GM21825 (cell line): Measurements from ENCODE around the gene TTC33.
A peak's percentile ranks its signal among the peaks of the same experiment; 100 is the strongest.
"Not testable (repeated sequence)": the region's sequence is repeated elsewhere in the genome, so short reads cannot be mapped to it uniquely, and the experiment has no call there.

Source experiments
- ATAC-seq: cut with Tn5 transposase; IDR thresholded peaks from one replicate; pipeline ENCODE4 v1.9.1; 2021; ENCODE audit warnings: mild to moderate bottlenecking, moderate library complexity; ENCODE audit not compliant: unreplicated experiment

The TTC33 gene

DNA sequence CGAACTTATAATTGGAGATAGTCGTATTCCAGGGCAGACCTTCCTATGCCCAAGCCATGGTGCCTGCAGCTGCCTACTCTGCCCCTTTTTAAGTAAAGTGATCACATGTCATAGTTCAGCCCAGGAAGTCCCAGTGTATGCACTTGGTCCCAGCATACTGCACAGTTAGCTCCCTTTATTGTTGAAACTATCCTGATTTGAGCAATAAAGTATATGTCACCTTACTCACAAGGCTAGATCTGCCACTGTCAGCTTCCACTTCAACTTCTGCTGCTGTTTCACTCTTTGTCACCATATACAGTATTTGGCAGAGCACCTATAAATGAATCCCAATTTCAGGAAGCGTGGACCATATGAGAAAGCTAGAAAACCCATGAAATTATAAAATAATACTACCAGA, 179.8 kb downstream of the TTC33 start:
- no peak for ATAC-seq

DNA sequence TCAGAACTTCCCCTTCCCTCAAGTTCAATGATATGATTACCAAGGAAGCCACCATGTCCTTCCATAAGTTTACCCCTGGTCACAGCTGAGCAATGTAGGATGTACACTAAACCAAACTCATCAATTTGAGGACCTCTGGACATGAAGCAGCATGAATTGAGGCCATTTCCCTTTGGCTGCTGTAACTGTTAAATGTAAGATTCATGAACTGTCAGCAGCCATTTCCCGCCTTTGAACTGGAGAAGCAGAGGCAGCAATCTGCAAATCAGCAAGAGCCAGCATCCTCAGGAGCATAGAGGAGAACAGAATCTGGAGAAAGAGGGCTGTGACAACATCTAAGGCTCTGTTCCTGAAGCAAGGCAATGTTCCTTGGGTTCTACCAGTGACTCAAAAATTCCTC, 180.3 kb downstream of the TTC33 start:
- no peak for ATAC-seq

DNA sequence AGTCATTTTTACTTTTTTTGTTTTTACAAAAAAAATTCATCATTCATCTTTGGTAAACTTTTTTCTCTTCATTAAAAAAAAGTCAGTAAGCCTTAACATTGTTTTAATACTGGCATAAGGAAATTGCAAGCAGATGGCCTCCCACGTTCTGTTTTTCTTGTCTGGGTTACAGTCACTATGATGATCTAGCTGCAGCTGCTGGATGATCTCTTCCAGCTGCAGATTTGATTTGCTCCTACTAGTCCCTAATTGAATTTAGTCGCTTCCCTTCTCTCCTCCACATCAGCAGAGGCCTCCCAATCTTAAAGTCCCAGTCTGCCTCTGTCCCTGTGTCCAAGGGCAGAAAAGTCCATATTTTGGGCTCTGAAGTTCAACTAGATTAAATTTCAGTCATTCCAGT, 182.8 kb downstream of the TTC33 start:
- no peak for ATAC-seq

DNA sequence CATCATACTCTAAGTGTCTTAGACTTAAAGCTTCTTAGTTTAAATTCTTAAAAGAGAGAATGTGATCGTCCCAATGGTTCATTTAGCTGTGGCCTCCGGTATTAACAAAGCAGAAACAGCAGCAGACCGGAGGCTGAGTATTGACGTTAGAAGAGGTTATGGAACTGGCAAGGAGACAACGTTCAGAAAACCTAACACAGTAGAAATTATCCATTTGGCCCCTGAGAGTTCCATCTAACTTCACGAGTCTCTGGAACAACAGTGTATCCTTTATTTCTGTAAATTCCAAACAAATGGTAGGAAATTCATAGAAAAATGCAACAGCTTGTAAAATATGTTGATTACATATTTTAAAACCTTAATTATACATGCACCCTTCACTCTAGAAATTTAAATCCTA, 183.4 kb downstream of the TTC33 start:
- no peak for ATAC-seq

DNA sequence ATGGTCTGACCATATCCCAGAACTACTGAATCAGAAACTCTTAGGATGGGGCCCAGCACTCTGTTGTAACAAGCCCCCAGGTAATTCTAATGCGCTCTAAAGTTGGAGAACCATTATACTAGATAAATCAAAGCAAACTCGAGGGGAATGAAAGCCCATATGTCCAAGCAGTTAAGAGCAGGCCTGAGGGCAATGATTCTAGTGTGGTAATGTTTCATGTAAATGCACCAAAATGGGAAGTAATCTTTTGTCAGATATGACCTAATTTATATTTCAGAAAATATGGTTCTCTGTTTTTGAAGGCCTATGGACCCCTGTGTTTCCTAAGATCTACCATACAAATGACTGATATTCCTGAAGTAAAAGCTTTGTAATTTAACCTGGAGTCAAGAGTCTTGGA, 184.0 kb downstream of the TTC33 start:
- no peak for ATAC-seq

DNA sequence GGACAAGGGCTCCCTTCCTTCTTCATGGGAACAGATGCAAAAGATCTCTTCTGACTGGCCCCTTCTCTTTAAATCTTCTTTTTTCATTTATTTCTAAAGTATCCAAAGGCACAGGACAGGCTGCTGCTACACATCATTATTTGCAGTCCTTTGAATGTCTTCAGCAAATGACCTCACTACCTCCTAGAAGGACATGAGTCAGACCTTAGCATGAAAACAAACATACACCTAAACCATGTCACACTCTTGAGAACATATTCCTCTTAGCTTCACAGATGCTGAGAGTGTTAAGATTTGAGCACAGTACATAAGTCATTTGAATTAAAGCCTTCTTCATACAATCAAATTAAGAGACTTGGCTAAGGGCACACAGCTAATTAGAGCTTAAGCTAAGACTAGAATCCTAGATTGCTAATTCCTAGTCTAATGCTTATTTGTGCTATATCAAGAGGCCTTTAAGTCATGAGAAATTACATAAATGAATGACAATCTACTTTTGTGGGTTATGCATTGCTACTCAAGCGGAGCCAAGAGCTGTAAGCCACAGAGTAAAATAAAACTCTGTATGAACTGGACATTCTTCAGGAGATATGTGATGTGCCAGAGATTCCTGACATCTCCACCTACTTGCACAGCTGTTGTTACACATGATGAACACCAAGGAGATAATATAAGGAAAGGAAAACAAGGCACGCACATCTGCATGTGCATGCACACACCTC, 185.2 kb downstream of the TTC33 start:
- ATAC-seq: peak; percentile 86

DNA sequence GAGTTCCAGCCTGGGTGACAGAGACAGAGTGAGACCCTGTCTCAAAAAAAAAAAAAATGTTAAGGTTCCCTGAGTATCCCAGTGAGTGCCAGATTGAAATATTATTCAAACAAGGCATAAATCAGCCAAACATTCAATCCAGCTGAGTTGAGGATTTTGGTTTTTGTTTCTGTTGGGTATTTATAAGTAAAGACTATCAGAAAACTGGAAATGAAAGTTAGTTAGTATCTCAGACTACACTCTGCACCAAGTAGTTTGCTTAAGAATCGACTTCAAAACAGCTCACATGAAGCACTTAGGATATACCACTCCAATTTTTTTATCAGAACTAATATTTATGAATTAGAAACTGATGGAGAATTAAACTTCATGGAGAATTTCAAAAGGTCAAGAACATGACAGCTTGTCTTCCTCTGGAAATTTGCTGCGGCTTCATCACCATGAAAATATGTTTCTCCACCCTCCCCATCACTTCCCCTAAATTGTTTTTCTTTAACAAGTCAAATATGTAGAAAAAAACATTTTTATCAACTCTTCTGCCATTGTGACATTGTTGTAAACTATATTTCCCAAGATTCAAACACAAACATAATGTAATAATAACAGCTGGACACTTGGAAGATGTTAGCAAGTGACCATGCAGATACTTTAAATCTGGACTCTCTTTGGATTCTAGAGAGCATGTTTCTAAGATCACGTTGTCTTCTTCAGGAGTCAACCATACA, 186.1 kb downstream of the TTC33 start:
- ATAC-seq: no peak

DNA sequence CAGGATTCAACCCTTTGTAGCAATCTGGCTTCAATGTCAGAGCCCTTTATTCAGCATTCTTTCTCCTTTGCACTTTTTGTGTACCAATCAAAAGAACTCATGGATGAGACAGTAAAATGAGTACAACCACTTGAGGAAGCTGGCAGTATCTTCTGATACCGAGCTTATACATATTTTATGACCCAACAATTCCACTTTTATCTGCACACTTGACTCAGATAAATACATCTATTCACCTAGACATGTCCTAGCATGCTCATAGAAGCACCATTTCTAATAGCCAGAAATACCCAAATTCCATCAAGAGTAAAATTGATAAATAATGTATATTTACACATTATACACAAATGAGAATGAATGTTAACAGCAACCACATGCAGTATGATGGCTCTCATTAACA, 187.2 kb downstream of the TTC33 start:
- no peak for ATAC-seq

DNA sequence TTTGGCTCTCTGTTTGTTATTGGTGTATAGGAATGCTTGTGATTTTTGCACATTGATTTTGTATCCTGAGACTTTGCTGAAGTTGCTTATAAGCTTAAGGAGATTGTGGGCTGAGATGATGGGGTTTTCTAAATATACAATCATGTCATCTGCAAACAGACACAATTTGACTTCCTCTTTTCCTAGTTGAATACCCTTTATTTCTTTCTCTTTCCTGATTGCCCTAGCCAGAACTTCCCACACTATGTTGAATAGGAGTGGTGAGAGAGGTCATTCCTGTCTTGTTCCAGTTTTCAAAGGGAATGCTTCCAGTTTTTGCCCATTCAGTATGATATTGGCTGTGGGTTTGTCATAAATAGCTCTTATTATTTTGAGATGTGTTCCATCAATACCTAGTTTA, 192.6 kb downstream of the TTC33 start:
- not testable (repeated sequence) for ATAC-seq

DNA sequence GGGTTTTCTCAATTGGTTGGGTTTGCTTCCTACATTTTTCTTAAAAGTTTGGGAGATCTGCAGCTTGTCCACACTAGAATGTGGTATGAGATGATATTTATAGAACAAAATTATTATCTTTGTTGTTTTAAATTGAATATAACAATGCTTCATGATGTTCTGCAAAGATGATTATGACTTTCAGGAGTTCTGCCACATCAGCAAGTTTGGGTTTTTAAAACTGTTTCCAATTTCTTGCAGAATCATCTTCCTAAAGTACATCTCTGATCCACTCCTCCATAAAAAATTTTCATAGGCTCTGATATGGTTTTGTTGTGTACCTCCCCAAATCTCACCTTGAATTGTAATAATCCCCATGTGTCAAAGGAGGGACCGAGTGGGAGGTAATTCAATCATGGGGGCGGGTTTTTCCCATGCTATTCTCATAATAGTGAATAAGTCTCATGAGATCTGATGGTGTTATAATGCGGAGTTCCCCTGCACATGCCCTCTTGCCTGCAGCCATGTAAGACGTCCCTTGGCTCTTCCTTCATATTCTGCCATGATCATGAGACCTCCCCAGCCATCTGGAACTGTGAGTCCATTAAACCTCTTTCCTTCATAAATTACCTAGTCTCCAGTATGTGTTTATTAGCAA, 195.2 kb downstream of the TTC33 start:
- no peak for ATAC-seq

DNA sequence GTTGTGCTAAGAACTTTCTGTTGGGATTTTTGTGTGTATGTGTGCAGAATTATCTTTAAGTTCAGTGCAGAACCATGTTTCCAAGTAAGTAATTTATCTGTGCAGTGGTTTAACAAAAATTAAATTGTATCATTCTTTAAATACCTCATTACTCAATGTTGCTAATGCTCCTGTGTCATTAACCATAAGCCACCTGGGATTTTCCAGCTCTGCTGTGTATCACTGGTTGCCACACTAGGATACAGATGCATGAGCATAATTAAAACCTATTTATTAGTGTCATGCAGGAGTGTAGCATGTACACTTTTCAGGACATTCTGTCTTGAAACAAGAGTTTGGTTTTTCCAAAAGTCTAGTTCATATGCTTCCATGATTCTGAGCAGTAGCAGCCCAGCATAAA, 196.5 kb downstream of the TTC33 start:
- no peak for ATAC-seq

DNA sequence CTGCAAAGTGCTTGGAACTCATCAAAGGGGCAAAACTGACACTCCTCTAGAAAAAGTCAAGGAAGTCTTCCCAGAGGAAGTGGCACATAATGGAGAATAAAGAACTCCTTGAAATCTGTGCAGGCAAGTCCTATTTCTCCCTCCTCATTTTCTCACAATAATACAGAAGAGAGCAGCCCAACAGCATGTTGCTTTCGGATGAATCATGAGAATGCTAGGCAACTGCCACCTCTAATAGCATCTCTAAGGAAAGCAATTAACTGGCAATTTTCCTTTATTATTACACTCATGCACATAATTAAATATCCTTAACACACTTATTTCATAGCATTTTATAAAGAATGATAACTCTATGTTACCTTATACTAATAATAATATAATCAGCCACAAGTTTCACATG, 198.3 kb downstream of the TTC33 start:
- ATAC-seq: no peak

DNA sequence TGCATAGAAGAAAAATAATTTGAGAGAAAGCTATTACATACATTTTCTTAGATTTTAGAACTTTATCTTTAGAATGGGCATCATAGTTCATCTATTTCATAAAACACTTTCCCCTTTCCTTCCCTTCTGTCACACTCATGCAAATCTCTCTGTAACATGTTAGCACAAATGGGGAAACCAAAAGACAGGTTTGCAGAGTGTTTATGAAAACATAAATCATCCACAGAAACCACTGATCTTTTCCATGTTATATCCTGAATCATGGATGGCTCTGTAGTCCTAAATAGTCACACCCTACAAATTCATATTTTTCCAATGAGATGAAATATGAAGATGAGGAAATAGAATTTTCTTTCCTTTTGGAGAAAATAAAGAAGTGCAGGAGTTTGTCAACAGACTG, 198.9 kb downstream of the TTC33 start:
- ATAC-seq: no peak

DNA sequence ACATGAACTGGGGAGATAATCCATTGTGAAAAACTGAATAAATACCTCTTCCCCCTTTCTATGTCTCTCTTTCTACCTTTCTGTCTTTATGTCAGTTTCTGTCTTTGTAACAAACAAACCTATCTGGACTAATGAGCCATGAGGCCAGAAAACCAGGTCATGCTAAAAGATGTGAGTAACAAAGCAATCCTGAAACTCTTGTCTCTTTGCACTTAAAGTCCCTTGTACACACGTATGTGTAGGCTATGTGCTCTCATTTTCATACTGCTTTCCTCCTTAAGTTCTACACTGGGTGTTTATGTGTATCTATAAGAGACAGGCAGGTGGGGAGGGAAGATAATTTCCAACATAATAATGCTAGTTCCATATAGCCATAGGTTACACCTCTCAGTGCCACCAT, 199.9 kb downstream of the TTC33 start:
- no peak for ATAC-seq

DNA sequence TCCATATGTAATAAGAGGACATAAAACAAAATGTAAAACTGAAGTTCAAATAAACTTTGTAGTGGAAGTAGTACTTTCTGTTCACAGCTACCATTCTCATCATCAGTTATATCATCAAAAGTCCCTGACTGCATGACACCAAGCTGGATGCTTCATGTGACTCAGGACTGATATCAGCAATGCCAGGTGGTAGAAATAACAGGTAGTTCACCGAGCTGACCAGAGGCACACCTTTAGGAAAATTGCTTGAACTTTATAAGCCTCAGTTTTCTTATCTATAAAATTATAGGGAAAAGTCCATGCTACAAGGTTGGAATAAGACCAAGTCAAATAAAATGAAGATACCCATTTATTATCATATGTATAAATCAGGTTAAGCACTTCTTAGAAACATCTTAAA, 200.9 kb downstream of the TTC33 start:
- ATAC-seq: no peak

DNA sequence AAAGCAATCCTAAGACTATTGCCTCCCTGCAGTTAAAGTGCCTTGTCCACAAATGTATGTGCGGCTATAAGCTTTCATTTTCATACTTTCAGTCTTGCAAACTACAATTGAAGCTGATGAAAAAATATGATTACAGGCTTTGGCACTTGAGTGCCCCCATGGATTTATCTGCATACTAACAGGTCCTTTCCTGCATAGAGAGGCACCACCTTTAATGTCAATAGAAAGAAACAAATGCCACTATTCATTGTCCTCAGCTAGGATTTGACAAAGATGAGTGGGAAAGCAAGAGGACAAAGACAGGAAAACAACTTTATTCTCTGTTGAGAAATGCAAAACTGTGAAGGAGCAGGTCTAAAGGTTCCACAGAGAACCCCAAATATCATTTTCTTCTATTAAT, 201.7 kb downstream of the TTC33 start:
- no peak for ATAC-seq

DNA sequence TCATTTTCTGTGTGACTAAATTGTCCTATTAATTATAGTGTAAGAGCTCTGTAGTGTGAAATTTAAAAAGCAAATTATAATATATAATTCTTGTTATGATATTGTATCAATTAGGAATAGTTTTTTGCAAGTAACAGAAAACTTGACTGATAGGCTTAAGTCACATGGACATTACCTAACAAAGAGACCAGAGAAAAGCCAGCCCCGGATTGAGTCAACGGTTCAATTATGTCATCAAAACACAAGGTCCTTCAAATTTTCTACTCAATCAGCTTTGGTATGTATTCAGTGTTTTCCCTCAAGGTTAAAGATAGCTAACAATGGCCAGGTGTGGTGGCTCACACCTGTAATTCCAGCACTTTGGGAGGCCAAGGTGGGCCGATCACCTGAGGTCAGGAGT, 202.8 kb downstream of the TTC33 start:
- ATAC-seq: no peak

DNA sequence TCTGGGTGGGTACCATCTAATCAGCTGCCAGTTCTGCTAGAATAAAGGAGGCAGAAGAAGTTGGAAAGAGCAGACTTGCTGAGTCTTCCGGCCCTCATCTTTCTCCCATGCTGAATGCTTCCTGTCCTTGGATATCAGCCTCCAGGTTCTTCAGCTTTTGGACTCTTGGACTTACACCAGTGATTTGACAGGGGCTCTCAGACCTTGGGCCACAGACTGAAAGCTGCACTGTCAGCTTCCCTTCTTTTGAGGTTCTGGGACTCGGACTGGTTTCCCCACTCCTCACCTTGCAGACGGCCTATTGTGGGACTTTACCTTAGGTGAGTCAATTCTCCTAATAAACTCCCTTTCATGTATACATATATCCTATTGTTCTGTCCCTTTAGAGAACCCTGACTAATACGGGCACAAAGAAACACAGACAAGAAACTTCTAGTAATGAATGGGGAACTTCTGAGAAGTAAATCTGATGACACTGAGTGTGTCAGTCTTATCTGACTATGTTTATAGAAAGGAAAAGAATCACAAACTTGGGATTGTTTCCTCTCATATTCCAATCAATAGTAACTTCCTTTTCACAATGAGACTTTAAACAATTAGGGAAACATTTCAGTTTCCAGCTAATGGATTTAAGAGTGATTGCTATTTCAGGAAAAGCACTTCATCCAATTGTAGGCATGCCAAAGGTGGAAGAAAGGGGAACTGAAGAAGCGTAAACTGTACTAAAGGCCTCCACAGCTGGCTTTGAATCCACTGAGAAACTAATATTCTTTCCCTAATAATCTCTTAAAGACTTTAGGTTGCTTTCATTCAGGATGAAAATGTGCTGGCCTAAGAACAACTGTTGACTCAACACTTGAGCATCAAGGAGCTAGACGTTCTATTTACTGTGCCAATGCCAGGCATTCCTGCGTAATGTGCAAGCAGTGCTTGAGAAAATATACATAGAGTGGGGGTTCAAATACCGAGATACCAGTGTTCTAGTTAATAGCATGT, 204.0 kb downstream of the TTC33 start:
- no peak for ATAC-seq

DNA sequence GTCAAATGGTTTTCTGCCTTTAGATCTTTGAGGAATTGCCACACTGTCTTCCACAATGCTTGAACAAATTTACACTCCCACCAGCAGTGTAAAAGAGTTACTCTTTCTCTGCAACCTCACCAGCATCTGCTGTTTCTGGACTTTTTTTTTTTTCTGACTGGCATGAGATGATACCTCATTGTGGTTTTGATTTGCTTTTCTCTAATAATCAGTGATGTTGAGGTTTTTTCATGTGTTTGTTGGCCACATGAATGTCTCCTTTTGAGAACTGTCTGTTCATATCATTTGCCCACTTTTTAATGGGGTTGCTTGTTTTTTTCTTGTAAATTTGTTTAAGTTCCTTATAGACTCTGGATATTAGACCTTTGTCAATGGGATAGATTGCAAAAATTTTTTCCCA, 205.3 kb downstream of the TTC33 start:
- no peak for ATAC-seq

DNA sequence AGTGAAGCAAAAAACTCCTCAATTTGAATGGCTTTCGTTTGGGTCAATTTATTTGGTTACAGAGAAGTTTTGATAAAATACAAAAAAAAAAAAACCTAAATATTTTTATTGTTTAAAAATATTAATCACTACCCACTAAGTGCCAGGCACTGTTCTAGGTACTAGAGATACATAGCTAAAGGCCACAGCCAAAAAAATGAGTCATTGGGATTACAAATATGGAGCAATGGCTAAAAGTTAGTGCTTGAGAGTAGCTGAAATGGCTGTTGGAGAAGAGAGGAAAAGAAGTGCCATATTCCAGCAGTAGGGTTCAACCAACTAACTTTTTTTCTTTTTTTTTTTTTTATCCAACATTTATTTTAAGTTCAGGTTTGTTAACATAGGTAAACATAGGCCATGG, 206.1 kb downstream of the TTC33 start:
- no peak for ATAC-seq

DNA sequence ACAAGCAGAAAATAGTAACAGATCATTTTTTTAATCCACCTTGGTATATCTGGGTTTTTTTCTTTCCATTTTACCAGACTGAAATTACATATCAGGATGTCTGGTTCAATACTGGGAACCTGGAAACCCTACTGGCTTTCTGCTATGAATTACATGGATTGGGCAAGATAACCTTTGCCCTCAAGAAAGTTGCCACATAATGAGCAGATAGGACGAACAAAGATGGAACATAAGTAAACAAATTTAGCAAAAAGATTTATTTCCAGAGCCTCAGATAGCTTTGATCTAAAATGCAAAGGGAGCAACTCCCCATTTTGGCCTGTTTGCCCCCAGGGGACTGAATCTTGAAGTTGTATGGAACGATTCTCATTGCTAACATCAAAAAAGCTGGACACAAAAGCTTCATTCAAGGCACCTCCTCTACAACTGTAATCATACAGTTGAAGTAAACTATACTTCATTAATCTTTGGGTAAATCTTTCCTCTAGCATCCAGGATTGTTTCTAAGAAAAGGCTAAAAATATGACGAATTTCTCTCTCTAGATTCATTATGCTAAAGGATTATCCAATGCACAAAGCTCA, 207.7 kb downstream of the TTC33 start:
- ATAC-seq: no peak
